Colonic mucosa (tissue), 4 donors: ENCODE data around the gene CHST2. TPM values are rescaled to one million over a fixed set of nuclear protein-coding genes. Genes with fewer than 3 reads are reported as not detected.

ENCODE experiments used
- DNase-seq: peaks from one replicate; pipeline ENCODE4 v3.0.0-alpha.2; 2020
- H3K27ac ChIP-seq: fragments of 200-600 bp; one replicate; pipeline ENCODE4 v1.8.0; 2021
- H3K27me3 ChIP-seq: fragments of 200-600 bp; one replicate; pipeline ENCODE4 v1.8.0; 2021
- H3K36me3 ChIP-seq: fragments of 200-600 bp; one replicate; pipeline ENCODE4 v1.8.0; 2021
- H3K4me1 ChIP-seq: fragments of 200-600 bp; one replicate; pipeline ENCODE4 v1.8.0; 2021; ENCODE audit warnings: mild to moderate bottlenecking
- H3K4me3 ChIP-seq: fragments of 200-600 bp; one replicate; pipeline ENCODE4 v1.8.0; 2021
- H3K9ac ChIP-seq, 2 donors: one replicate each; pipeline ENCODE4 v1.7.0; 2013; ENCODE audit warnings: control low read depth in 2 of 2, low read depth in 2 of 2, low read length in 2 of 2
- H3K9me3 ChIP-seq: fragments of 200-600 bp; one replicate; pipeline ENCODE4 v1.8.0; 2021
- CTCF ChIP-seq: fragments of 200-600 bp; IDR thresholded peaks from one replicate; pipeline ENCODE4 v1.8.0; 2022; ENCODE audit warnings: antibody characterized with exemption, mild to moderate bottlenecking
- intact Hi-C: fragments of 100-400 bp; cut with DNase I; formaldehyde crosslinking; loops from one replicate; pipeline ENCODE4 v1.14.1; 2022
- total RNA-seq, 2 donors: library from RNA; stranded (reverse); fragmentation: NEBNext Ultra II Directional in 1 of 2; extraction: Animal tissue kit (Norgen Biotek cat#: 25700) in 1 of 2; gene quantifications; one replicate each; pipeline ENCODE4 v1.2.1, GENCODE V29; 2021
- donor health status: healthy.
- donor health status: DM: no; HTN: no; CAD: no.
- donor health status: DM: no; HTN: no; CAD: no.

The CHST2 gene
- total RNA-seq, 2 donors from 2014 or later: 1.8 to 2.5 TPM

GRCh38 chr3:143138953-143139352, 19.4 kb downstream of the CHST2 start:
- Histone ChIP-seq H3K4me1 (no peaks in the 10 kb centered on the region), H3K9ac (no peak overlapping the region), H3K27me3 (no peaks in the 10 kb centered on the region), H3K4me3 (no peak overlapping the region), H3K27ac (no peak overlapping the region), H3K9me3 (no peaks in the 10 kb centered on the region), H3K36me3 (no peaks in the 10 kb centered on the region)
- DNase-seq: no peak
- intact Hi-C loops: no loop called here
- no peak for TF ChIP-seq CTCF

GRCh38 chr3:143139762-143140161, 20.2 kb downstream of the CHST2 start:
- H3K36me3 ChIP-seq: no peaks in the 10 kb centered on the region
- H3K9me3 ChIP-seq: no peaks in the 10 kb centered on the region
- TF ChIP-seq CTCF: no peak
- H3K9ac ChIP-seq: no peak overlapping the region
- no peaks in the 10 kb centered on the region for H3K4me1 ChIP-seq
- no peak overlapping the region for H3K4me3 ChIP-seq
- no peak for DNase-seq
- intact Hi-C loops: no loop called here
- H3K27me3 ChIP-seq: no peaks in the 10 kb centered on the region
- no peak overlapping the region for H3K27ac ChIP-seq

GRCh38 chr3:143140550-143140949, 21.0 kb downstream of the CHST2 start:
- no peak for TF ChIP-seq CTCF
- intact Hi-C loops: no loop called here
- Histone ChIP-seq H3K9ac (no peak overlapping the region), H3K9me3 (no peaks in the 10 kb centered on the region), H3K4me1 (no peaks in the 10 kb centered on the region), H3K4me3 (no peak overlapping the region), H3K27me3 (no peaks in the 10 kb centered on the region), H3K27ac (no peak overlapping the region), H3K36me3 (no peaks in the 10 kb centered on the region)
- DNase-seq: no peak

GRCh38 chr3:143142354-143142753, 22.8 kb downstream of the CHST2 start:
- no peak overlapping the region for H3K9ac ChIP-seq
- no peak overlapping the region for H3K4me3 ChIP-seq
- H3K36me3 ChIP-seq: no peaks in the 10 kb centered on the region
- H3K9me3 ChIP-seq: no peaks in the 10 kb centered on the region
- intact Hi-C loops: no loop called here
- no peak overlapping the region for H3K27ac ChIP-seq
- H3K4me1 ChIP-seq: no peaks in the 10 kb centered on the region
- no peak for TF ChIP-seq CTCF
- H3K27me3 ChIP-seq: no peaks in the 10 kb centered on the region
- DNase-seq: no peak

- no peak overlapping the region for H3K9ac ChIP-seq
- no peak overlapping the region for H3K4me3 ChIP-seq
- H3K27ac ChIP-seq: no peak overlapping the region
- TF ChIP-seq CTCF: no peak
- no peaks in the 10 kb centered on the region for H3K9me3 ChIP-seq
- H3K36me3 ChIP-seq: no peaks in the 10 kb centered on the region
- no peaks in the 10 kb centered on the region for H3K4me1 ChIP-seq
- DNase-seq: no peak
- no peaks in the 10 kb centered on the region for H3K27me3 ChIP-seq
- intact Hi-C loops: no loop called here
Measured at GRCh38 chr3:143145906-143146305, 26.3 kb downstream of the CHST2 start.
